GM12864 (cell line): ENCODE results near the gene KCNV2.

Source experiments
- DNase-seq: peaks from one replicate; pipeline ENCODE4 v3.0.0-alpha.2; 2011; ENCODE audit warnings: low read depth
- H3K4me3 ChIP-seq: 2 replicates; pipeline ENCODE4 v1.5.1; 2011; ENCODE audit warnings: mild to moderate bottlenecking, low read depth, low read length, control low read depth
- CTCF ChIP-seq: IDR thresholded peaks from 2 replicates; pipeline ENCODE4 v1.5.1; 2011; ENCODE audit warnings: low read depth, mild to moderate bottlenecking, moderate library complexity, low read length, control low read depth, inconsistent platforms; ENCODE audit errors: missing control alignments

Gene KCNV2

GRCh38 chr9:2764353-2764752, 47.0 kb downstream of the KCNV2 start:
- no peak for DNase-seq
- H3K4me3 ChIP-seq: no peak overlapping the region
- no peak for TF ChIP-seq CTCF

GRCh38 chr9:2765250-2765880, 48.1 kb downstream of the KCNV2 start:
- H3K4me3 ChIP-seq: no peak overlapping the region
- no peak for DNase-seq
- TF ChIP-seq CTCF: no peak

GRCh38 chr9:2767800-2768677, 50.7 kb downstream of the KCNV2 start:
- DNase-seq: no peak
- no peak overlapping the region for H3K4me3 ChIP-seq
- TF ChIP-seq CTCF: no peak

- no peak overlapping the region for H3K4me3 ChIP-seq
- no peak for TF ChIP-seq CTCF
- no peak for DNase-seq
These were observed 53.8 kb downstream of the KCNV2 start for GRCh38 chr9:2771087-2771486.

- no peak for DNase-seq
- TF ChIP-seq CTCF: no peak
- no peak overlapping the region for H3K4me3 ChIP-seq
These were observed 54.4 kb downstream of the KCNV2 start for GRCh38 chr9:2771661-2772060.

- no peak overlapping the region for H3K4me3 ChIP-seq
- no peak for DNase-seq
- TF ChIP-seq CTCF: no peak
These were observed 60.1 kb downstream of the KCNV2 start for GRCh38 chr9:2777454-2777853.
